Lower leg skin (tissue), 4 donors: ENCODE measurements around the gene PRPF4. TPM values are rescaled to one million over a fixed set of nuclear protein-coding genes. Genes with fewer than 3 reads are reported as not detected.
A peak's percentile ranks its signal among the peaks of the same experiment; 100 is the strongest.

Source experiments
- DNase-seq, 2 donors: peaks; one replicate each; pipeline ENCODE4 v3.0.0-alpha.2; 2019; ENCODE audit warnings: low spot score in 2 of 2
- H3K4me3 ChIP-seq: fragments of 200-600 bp; sonication (generic); 2 replicates; pipeline ENCODE4 v1.5.1; 2017; ENCODE audit warnings: mild to moderate bottlenecking, low read depth; ENCODE audit not compliant: poor library complexity, severe bottlenecking
- POLR2A ChIP-seq, 2 donors: fragments of 450-650 bp; IDR thresholded peaks; one replicate each; pipeline ENCODE4 v1.6.1; 2016 to 2017; ENCODE audit warnings: antibody characterized with exemption in 2 of 2, mild to moderate bottlenecking in 1 of 2, moderate library complexity in 1 of 2
- WGBS, 2 donors: methylation state at CpG; one replicate each; pipeline ENCODE4 v1.1.5; 2018; 5-methylcytosine and 5-hydroxymethylcytosine counted together
- intact Hi-C: fragments of 100-400 bp; cut with DNase I; formaldehyde crosslinking; loops from one replicate; pipeline ENCODE4 v1.15.0; 2023; ENCODE audit warnings: low total_unique reads
- total RNA-seq, 4 donors: library from RNA; depleted of rRNA; stranded (reverse); fragments of >200 nt; gene quantifications; one replicate each; pipeline ENCODE4 v1.1.0, GENCODE V29; 2016
- TF ChIP-seq, protein P1 (sequence below), 3 donors: fragments of 450-650 bp; IDR thresholded peaks; one replicate each; pipeline ENCODE4 v1.5.1; 2016; ENCODE audit warnings: antibody characterized with exemption in 3 of 3, mild to moderate bottlenecking in 3 of 3, moderate library complexity in 2 of 3

Gene PRPF4
- total RNA-seq, 4 donors from 2014 or later, result 15.6 to 20.2 (median 16.8) TPM

- intact Hi-C loops, result no loop called here
- no peak for DNase-seq
- no peak overlapping the region for H3K4me3 ChIP-seq
- TF ChIP-seq, protein P1, sequence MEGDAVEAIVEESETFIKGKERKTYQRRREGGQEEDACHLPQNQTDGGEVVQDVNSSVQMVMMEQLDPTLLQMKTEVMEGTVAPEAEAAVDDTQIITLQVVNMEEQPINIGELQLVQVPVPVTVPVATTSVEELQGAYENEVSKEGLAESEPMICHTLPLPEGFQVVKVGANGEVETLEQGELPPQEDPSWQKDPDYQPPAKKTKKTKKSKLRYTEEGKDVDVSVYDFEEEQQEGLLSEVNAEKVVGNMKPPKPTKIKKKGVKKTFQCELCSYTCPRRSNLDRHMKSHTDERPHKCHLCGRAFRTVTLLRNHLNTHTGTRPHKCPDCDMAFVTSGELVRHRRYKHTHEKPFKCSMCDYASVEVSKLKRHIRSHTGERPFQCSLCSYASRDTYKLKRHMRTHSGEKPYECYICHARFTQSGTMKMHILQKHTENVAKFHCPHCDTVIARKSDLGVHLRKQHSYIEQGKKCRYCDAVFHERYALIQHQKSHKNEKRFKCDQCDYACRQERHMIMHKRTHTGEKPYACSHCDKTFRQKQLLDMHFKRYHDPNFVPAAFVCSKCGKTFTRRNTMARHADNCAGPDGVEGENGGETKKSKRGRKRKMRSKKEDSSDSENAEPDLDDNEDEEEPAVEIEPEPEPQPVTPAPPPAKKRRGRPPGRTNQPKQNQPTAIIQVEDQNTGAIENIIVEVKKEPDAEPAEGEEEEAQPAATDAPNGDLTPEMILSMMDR (IDR thresholded peaks at IDR 0.05), result no peak
- TF ChIP-seq POLR2A (IDR thresholded peaks at IDR 0.05), result no peak
- WGBS, 2 donors, result 96 to 99% methylated on average over 3 of the region's 3 CpGs
Observed at GRCh38 chr9:113328045-113328782, 52.8 kb downstream of the PRPF4 start.

GRCh38 chr9:113331780-113332179 lies 56.3 kb downstream of the PRPF4 start:
- TF ChIP-seq, protein P1 (IDR thresholded peaks at IDR 0.05), result no peak
- no peak for TF ChIP-seq POLR2A (IDR thresholded peaks at IDR 0.05)
- 63 to 71% methylated on average over 4 of the region's 4 CpGs for WGBS, 2 donors
- intact Hi-C loops, result no loop called here
- no peak overlapping the region for H3K4me3 ChIP-seq
- no peak for DNase-seq

DNA sequence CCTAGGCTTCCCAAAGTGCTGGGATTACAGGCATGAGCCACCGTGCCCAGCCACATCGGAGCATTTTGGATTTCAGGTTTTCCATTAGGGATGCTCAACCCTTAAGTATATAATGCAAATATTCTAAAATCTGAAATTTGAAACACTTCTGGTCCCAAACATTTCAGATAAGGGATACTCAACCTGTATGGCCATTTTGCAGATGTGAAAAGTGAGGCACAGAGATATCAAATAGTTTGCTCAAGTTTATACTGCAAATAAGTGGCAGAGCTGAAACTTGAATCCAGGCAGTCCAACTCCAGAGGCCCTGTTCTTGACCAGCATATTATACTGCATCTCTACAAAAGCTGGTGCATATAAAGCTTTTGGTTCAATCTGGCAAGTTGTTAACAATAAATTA lies 62.3 kb downstream of the PRPF4 start:
- DNase-seq, result no peak
- intact Hi-C loops, result no loop called here
- WGBS, 2 donors, result 93 to 96% methylated on average over 2 of the region's 2 CpGs
- TF ChIP-seq, protein P1 (IDR thresholded peaks at IDR 0.05), result no peak
- TF ChIP-seq POLR2A (IDR thresholded peaks at IDR 0.05), result no peak
- H3K4me3 ChIP-seq, result no peak overlapping the region

- WGBS, 2 donors, result 1 to 2% methylated on average over 26 to 44 of the region's 46 CpGs
- intact Hi-C loops, result no loop called here
- DNase-seq, result peak; percentile 80 to 97
- TF ChIP-seq POLR2A (IDR thresholded peaks at IDR 0.05), result no peak
- TF ChIP-seq, protein P1 (IDR thresholded peaks at IDR 0.05), result no peak
- H3K4me3 ChIP-seq, result peak within 1 kb of the TSS; percentile 57
Observed at GRCh38 chr9:113340011-113340699, 64.7 kb downstream of the PRPF4 start, which contains the start of gene WDR31. Gene WDR31, minus strand, starts transcription at chr9:113340275. Its CDS starts 8,253 bp downstream, at chr9:113332022.

DNA sequence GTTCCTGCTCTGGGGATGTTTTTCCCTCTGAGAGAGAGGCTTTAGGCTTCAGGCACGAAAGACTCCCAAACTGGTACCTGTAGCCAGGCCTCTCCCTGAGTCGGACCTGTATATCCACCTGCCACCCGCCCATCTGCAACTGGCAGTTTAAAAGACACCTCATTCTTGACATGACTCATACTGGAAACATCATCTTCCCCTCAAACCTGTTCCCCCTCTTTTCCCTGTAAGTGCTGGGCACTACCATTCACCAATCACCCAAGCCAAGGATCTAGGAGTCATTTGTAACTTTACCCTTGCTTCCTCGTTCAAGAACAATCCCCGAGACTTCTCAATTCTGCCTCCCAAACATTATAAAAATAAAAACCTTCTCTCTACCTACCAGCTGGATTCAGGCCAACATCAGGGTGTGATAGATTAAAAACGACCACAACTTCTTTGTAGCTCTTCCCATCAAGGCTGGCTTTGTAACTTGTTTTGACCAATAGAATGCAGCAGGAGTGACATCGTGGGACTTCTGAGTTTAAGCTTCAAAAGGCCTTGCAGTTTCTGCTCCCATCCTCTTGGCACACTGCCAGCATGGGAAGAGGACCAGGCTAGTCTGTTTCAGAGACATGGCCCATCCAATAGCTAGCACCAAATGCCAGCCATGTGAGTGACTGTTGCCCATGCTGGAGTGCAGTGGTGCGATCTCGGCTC lies 66.4 kb downstream of the PRPF4 start:
- TF ChIP-seq, protein P1 (IDR thresholded peaks at IDR 0.05), result no peak
- TF ChIP-seq POLR2A (IDR thresholded peaks at IDR 0.05), result no peak
- 52 to 62% methylated on average over 9 of the region's 9 CpGs for WGBS, 2 donors
- DNase-seq, result peak in 1 of 2 donors; percentile 37
- H3K4me3 ChIP-seq, result no peak overlapping the region
- intact Hi-C loops, result no loop called here

Other genes starting within 250 kb of the PRPF4 start
- 1 to 10 TPM in 3 of 4 donors, under 1 TPM in 1; 0.56 to 2.1 (median 1.2) TPM for gene ZFP37, start 218.9 kb upstream of the PRPF4 start, total RNA-seq
- 100 to 1,000 TPM in 2 of 4 donors, 10 to 100 TPM in 2; 82.4 to 128 (median 99.2) TPM for gene SLC31A2, start 124.7 kb upstream of the PRPF4 start, total RNA-seq
- 10 to 100 TPM; 27.7 to 33.3 (median 30.3) TPM for gene FKBP15, start 54.4 kb upstream of the PRPF4 start, total RNA-seq
- gene SLC31A1, start 54.1 kb upstream of the PRPF4 start, total RNA-seq, result 10 to 100 TPM; 22.9 to 45.0 (median 33.9) TPM
- 10 to 100 TPM; 17.8 to 33.3 (median 20.1) TPM for gene CDC26, start 86 bp upstream of the PRPF4 start, total RNA-seq
- 1 to 10 TPM in 2 of 4 donors, not detected in 2; 1.1 to 1.5 TPM for gene RNF183, start 27.7 kb downstream of the PRPF4 start, total RNA-seq
- gene WDR31, start 64.6 kb downstream of the PRPF4 start, total RNA-seq, result 1 to 10 TPM; 1.3 to 2.3 (median 1.8) TPM
- 10 to 100 TPM; 36.9 to 56.9 (median 43.4) TPM for gene BSPRY, start 73.9 kb downstream of the PRPF4 start, total RNA-seq
- gene HDHD3, start 101.3 kb downstream of the PRPF4 start, total RNA-seq, result 10 to 100 TPM; 44.7 to 50.3 (median 48.3) TPM
- gene ALAD, start 125.6 kb downstream of the PRPF4 start, total RNA-seq, result 10 to 100 TPM; 26.0 to 60.7 (median 39.9) TPM
- 10 to 100 TPM; 20.9 to 39.1 (median 27.1) TPM for gene POLE3, start 135.0 kb downstream of the PRPF4 start, total RNA-seq
- under 1 TPM; 0.17 to 0.46 (median 0.37) TPM for gene C9orf43, start 135.1 kb downstream of the PRPF4 start, total RNA-seq
- gene RGS3, start 188.1 kb downstream of the PRPF4 start, total RNA-seq, result 10 to 100 TPM; 10.5 to 18.2 (median 12.8) TPM